ELR (cell line): ENCODE results near the gene ANAPC1.
"Not testable (repeated sequence)": the region's sequence is repeated elsewhere in the genome, so short reads cannot be mapped to it uniquely, and the experiment has no call there.

Experiments
- DNase-seq: peaks from one replicate; pipeline ENCODE4 v3.0.0-alpha.2; 2015; ENCODE audit warnings: low read depth

Gene ANAPC1

DNA sequence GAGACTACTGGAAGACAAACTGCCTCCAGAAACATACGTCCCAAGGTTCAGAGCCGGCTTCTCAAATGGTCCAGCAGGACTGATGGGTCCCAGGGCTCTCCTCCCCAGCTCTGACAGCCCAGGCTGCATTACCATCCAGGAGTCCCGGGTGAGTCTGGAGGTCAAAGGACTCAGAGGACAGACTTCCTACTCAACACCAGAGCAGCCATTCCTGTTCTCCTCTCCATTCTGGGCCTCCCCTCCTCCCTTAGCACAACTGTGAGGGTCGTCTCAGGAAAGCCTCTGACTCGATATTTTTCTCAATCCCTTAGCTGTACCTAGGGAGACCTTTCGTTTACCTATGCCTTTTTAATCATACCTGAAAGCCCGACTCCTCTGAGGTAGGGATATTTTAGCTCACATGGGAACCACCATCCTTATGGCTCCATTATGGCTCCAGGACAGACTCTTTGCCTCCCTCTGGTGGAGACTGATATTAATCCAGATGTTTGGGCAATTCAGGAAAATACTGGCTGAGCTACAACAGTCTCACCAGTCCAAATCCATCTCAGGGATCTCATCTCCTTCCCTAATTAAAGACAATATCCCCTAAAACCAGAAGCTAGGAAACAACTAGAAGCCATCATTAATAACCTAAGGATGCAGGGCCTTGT is 70.9 kb downstream of the ANAPC1 start:
- DNase-seq = not testable (repeated sequence)

GRCh38 chr2:111790633-111791032 is 93.4 kb downstream of the ANAPC1 start:
- DNase-seq = not testable (repeated sequence)

DNA sequence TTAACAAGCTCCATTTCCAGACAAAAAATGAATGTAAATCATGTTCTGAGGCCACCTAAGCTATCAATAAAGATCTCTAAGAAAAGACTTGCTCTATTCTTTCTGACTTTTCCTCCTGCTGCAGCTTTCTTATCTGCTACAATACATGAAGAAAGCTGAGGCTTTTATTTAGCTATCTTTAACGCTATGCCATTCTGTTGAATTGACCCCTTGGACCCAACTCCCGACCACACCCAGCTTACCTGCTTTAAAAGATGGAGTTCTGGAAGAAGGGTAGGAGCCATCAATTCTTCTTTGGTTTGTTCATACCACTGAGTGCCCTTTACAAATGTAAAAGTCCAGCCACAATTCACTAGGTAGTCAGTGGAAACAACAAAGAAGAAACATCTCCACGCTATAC is 99.9 kb downstream of the ANAPC1 start:
- not testable (repeated sequence) for DNase-seq

GRCh38 chr2:111782195-111782594 is 101.8 kb downstream of the ANAPC1 start:
- DNase-seq = not testable (repeated sequence)

- not testable (repeated sequence) for DNase-seq
These were observed 102.4 kb downstream of the ANAPC1 start for GRCh38 chr2:111781443-111782094.

DNA sequence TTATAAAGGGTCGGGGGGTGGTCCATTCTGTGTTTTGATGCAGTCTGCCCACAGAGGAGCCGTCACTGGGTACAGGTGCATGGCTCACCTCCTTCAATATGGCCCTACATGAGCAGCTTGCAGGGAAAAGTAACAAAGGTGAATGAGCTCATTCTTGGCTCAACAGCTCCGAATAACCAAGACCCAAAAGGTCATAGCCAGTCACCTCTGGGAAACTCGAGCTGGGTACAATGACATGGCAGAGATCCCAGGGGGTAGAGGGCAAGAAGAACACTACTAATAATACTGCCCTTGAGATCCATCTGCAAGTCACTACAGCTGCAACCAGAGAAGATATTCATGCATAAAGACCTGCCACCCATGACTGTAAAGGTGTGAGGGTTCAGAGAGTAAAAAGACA is 106.8 kb downstream of the ANAPC1 start:
- not testable (repeated sequence) for DNase-seq

- not testable (repeated sequence) for DNase-seq
These were observed 107.7 kb downstream of the ANAPC1 start for GRCh38 chr2:111776296-111776695.

DNA sequence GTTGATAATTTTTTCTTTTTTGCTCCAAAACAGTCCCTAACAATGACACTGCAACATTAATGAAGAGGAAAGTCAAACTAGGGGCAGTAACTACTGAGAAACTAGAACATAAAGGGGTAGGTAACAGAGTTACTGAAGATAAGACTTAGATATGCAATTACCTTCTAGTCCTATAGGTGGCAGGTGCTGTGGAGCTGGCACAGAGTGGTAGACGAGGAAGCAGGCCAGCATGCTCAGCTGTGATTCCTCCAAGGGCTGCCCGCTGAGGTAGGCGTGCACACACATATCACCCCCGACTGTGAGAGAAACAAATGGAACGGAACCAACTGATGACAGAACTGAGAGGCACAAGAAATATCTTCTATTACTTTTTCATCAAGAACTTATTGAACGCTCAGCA is 111.8 kb downstream of the ANAPC1 start:
- not testable (repeated sequence) for DNase-seq

DNA sequence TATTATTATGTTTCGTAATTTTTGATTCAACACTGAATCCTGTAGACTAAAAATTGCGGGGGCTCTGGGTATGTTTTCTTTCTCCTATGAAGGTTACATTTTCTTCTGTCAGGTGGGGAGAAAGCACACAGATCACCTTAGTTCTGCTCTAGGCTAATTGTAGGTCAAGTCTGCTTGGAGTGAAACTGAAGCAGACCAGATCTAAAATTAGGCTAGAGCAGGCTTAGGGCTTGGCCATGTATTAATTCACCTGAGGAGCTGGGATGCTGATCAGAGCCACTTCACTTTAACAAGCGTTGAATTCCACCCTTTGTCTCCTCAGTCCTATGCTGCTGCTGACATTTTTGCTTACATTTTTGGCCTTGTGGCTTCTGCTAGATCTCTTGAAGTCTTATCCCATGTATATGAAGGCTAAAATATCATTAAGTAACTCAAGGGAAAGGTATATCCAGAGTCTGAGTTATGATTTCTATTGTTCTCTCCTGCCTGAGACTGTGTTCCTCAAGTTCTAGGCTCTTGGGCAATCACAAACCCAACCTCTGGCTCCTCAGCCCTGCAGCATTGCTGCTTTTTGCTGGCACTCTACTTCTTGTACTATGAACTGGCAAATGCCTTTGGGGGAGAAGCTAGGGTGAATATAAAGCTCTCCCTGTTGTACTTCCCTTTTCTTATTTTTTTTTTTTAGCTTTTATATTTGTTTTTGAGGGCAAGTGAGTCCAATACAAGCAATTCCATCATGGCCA is 112.9 kb downstream of the ANAPC1 start:
- DNase-seq = not testable (repeated sequence)

DNA sequence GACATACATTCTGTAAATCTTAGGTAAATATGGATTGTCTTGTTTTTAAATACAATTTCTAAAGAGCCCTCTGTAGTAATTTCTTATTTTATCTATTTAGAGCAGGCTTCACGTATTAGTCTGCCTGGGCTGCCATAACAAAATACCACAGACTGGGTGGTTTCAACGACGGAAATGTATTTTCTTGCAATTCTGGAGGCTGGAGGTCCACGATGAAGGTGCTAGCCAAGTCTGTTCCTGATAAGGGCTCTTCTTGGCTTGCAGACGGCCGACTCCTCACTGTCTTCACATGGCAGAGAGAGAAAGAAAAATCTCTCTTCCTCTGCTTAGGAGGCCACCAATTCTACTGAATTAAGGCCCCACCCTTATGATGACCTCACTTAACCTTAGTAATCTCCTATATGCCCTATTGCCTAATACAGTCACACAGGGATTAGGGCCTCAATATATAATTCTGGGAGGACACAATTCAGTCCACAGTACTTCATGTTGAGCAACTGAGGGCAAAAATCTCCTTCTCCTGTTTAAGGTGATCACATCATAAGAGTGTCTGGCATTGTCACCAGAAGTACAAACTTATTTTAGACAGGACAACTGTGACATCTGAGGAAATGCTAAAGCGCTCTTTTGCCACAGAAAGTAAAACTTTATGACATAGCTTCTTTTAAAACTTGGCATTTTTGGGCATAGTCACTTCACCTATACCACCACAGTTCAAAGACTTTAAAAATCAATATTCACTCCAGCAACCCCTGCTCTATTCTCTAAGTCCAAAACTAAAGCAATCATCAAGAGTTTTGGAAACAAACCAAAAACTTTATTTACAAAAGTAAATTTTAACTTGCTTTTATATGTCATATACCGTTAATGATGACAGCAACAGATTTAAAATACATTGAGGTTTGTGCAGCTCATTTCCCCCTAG is 115.5 kb downstream of the ANAPC1 start:
- not testable (repeated sequence) for DNase-seq

- not testable (repeated sequence) for DNase-seq
These were observed 116.9 kb downstream of the ANAPC1 start for GRCh38 chr2:111767087-111767486.

- not testable (repeated sequence) for DNase-seq
These were observed 117.7 kb downstream of the ANAPC1 start for GRCh38 chr2:111766295-111766694.

- DNase-seq = not testable (repeated sequence)
These were observed 119.8 kb downstream of the ANAPC1 start for GRCh38 chr2:111764151-111764550.

GRCh38 chr2:111760697-111761284 is 123.2 kb downstream of the ANAPC1 start:
- not testable (repeated sequence) for DNase-seq

GRCh38 chr2:111752533-111752932 is 131.5 kb downstream of the ANAPC1 start:
- not testable (repeated sequence) for DNase-seq

GRCh38 chr2:111750641-111751040 is 133.4 kb downstream of the ANAPC1 start:
- not testable (repeated sequence) for DNase-seq

DNA sequence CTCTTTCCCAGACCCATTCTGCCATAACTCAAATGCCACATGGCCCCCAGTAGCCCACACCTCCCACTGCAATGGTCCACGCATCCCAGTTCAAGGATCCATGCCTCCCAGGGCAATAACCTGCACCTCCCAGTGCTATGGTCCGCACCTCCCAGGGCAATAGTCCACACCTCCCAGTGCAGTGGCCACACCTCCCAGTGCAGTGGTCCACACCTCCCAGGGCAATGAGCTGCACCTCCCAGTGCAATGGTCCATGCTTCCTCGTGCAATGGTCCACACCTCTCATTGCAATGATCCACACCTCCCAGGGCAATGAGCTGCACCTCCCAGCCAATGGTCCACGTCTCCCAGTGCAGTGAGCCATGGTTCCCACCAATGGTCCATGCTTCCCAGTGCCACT is 135.6 kb downstream of the ANAPC1 start:
- DNase-seq = not testable (repeated sequence)

DNA sequence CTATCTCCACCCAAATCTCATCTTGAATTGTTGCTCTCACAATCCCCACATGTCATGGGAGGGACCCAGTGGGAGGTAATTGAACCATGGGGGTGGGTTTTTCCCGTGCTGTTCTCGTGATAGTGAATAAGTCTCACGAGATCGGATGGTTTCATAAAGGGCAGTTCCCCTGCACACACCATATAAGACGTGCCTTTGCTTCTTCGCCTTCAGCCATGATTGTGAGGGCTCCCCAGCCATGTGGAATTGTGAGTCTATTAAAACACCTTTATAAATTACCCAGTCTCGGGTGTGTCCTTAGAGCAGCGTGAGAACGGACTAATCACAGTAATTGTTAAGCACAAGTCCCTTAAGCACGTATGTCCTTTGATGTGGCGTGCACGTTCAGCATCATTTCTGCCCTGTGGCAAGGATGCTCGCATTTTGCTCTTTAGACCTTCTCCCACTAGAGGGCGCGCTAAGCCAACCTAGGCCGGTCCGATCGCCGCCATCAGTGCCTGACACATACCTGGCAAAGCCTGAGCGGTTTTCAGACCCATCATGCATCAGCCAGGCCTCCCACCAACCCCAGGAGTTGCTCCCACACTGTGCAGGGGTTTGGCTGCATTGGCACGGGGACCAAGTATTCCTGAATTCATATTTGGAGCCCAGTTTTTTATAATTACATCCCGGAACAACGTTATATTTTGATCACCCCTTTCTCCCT is 136.4 kb downstream of the ANAPC1 start:
- not testable (repeated sequence) for DNase-seq

DNA sequence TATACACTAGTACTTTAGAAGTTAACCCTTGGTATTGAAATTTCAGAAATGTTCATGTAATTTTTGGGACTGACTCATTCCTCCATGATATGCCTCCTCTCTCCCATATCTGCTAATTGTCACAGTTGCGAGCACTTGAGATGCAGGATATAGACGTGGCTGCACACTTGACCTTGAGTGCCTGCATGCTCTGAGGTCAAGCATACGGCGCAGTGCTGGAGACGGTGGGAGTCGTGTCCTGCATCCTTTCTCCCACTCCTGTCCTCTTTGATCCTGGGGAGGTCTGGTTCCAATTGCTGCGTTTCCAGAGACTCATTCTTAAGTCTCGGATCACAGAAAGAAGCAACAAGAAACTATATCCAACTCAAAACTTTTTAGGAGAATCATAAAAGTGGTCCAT is 139.2 kb downstream of the ANAPC1 start:
- DNase-seq = not testable (repeated sequence)

DNA sequence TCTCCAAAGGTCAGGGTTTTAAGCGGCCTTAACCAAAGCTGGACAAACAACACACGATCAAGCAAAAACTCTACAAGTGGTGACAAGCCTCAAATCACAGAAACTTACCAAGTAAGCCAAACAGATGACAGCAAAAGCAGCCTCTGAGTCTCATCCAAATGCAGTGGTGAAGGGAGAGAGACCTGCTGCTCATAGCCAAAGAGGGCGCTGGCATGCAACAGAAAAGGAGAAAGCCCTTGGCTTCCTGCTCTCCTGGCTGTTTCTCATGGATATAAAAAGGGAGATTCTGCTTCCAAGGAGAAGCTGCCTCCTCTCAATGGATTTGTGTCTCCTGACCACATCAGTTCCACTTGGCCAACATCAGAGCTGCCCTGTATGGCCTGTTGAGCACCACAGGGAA is 142.5 kb downstream of the ANAPC1 start:
- DNase-seq = not testable (repeated sequence)
